GM19328 (cell line): ENCODE measurements around the gene SH3RF3.

Source experiments
- ATAC-seq: cut with Tn5 transposase; IDR thresholded peaks from one replicate; pipeline ENCODE4 v1.9.1; 2021; ENCODE audit warnings: mild to moderate bottlenecking, moderate library complexity; ENCODE audit not compliant: unreplicated experiment

Gene SH3RF3

GRCh38 chr2:109233643-109234042 is 104.6 kb downstream of the SH3RF3 start:
- ATAC-seq: no peak

- ATAC-seq: no peak
Measured at GRCh38 chr2:109234355-109234754, 105.3 kb downstream of the SH3RF3 start.

- no peak for ATAC-seq
Measured at GRCh38 chr2:109236147-109236546, 107.1 kb downstream of the SH3RF3 start.

- ATAC-seq: no peak
Measured at GRCh38 chr2:109237792-109238191, 108.8 kb downstream of the SH3RF3 start.

- ATAC-seq: no peak
Measured at GRCh38 chr2:109238580-109238979, 109.6 kb downstream of the SH3RF3 start.

GRCh38 chr2:109239720-109240119 is 110.7 kb downstream of the SH3RF3 start:
- ATAC-seq: no peak

- ATAC-seq: no peak
Measured at GRCh38 chr2:109242210-109242653, 113.2 kb downstream of the SH3RF3 start.

- no peak for ATAC-seq
Measured at GRCh38 chr2:109242654-109243331, 113.8 kb downstream of the SH3RF3 start.

- no peak for ATAC-seq
Measured at GRCh38 chr2:109243526-109244303, 114.7 kb downstream of the SH3RF3 start.

- no peak for ATAC-seq
Measured at GRCh38 chr2:109244304-109244582, 115.2 kb downstream of the SH3RF3 start.

GRCh38 chr2:109244750-109245382 is 115.9 kb downstream of the SH3RF3 start:
- ATAC-seq: no peak

GRCh38 chr2:109246176-109246575 is 117.2 kb downstream of the SH3RF3 start:
- no peak for ATAC-seq

- ATAC-seq: no peak
Measured at GRCh38 chr2:109246616-109247015, 117.6 kb downstream of the SH3RF3 start.

- ATAC-seq: no peak
Measured at GRCh38 chr2:109247340-109247739, 118.3 kb downstream of the SH3RF3 start.

GRCh38 chr2:109247812-109248211 is 118.8 kb downstream of the SH3RF3 start:
- ATAC-seq: no peak

GRCh38 chr2:109248590-109248989 is 119.6 kb downstream of the SH3RF3 start:
- ATAC-seq: no peak

GRCh38 chr2:109253217-109253616 is 124.2 kb downstream of the SH3RF3 start:
- ATAC-seq: no peak

GRCh38 chr2:109254174-109254904 is 125.3 kb downstream of the SH3RF3 start:
- ATAC-seq: no peak

GRCh38 chr2:109255654-109256053 is 126.6 kb downstream of the SH3RF3 start:
- ATAC-seq: no peak

- no peak for ATAC-seq
Measured at GRCh38 chr2:109256111-109256510, 127.1 kb downstream of the SH3RF3 start.

- ATAC-seq: no peak
Measured at GRCh38 chr2:109256921-109257320, 127.9 kb downstream of the SH3RF3 start.
